GM12878 (cell line): Measurements from ENCODE around the gene HS3ST3B1.

ENCODE experiments used
- BCL3 ChIP-seq: IDR thresholded peaks from 2 replicates; pipeline ENCODE4 v1.6.1; 2011; ENCODE audit warnings: borderline replicate concordance, low read depth, mild to moderate bottlenecking, moderate library complexity, low read length; ENCODE audit not compliant: insufficient read depth, poor library complexity, severe bottlenecking
- BHLHE40 ChIP-seq, 2 experiments: fragments of 450-650 bp in 1 of 2; IDR thresholded peaks; 2 replicates each; pipeline ENCODE4 v1.6.1; 2011 to 2017; ENCODE audit warnings: low read depth in 2 of 2, borderline replicate concordance in 1 of 2, improper control_type of control experiment in 1 of 2, low read length in 1 of 2, mild to moderate bottlenecking in 1 of 2
- CTCF ChIP-seq, 3 experiments: IDR thresholded peaks in 2 of 3; conservative IDR thresholded peaks in 1 of 3; 2 replicates each; pipeline ENCODE4 v1.5.1; 2011; ENCODE audit warnings: low read depth in 3 of 3, low read length in 3 of 3, mild to moderate bottlenecking in 3 of 3, control low read depth in 2 of 3, moderate library complexity in 2 of 3, inconsistent platforms in 1 of 3, mixed read lengths in 1 of 3; ENCODE audit not compliant: control insufficient read depth in 2 of 3, insufficient read depth in 1 of 3; ENCODE audit errors: extremely low read depth in 1 of 3
- EP300 ChIP-seq, 2 experiments: fragments of 150-350 bp in 1 of 2; IDR thresholded peaks; 2 replicates each; pipeline ENCODE4 v1.6.1; 2011 to 2012; ENCODE audit warnings: low read depth in 2 of 2, low read length in 2 of 2, borderline replicate concordance in 1 of 2, improper control_type of control experiment in 1 of 2, inconsistent platforms in 1 of 2; ENCODE audit not compliant: control insufficient read depth in 1 of 2
- ETV6 ChIP-seq, 2 experiments: fragments of 450-650 bp in 1 of 2; IDR thresholded peaks in 1 of 2; conservative IDR thresholded peaks in 1 of 2; 2 replicates each; pipeline ENCODE4 v1.6.1; 2014; ENCODE audit warnings: antibody characterized with exemption in 1 of 2, borderline replicate concordance in 1 of 2, low read depth in 1 of 2, mild to moderate bottlenecking in 1 of 2, moderate library complexity in 1 of 2
- FOXK2 ChIP-seq: fragments of 450-650 bp; IDR thresholded peaks from 2 replicates; pipeline ENCODE4 v1.6.1; 2017; ENCODE audit warnings: mild to moderate bottlenecking, moderate library complexity
- JUNB ChIP-seq: IDR thresholded peaks from 2 replicates; pipeline ENCODE4 v1.6.1; 2016; ENCODE audit warnings: antibody characterized with exemption, mild to moderate bottlenecking
- POLR2A ChIP-seq: IDR thresholded peaks from 2 replicates; pipeline ENCODE4 v1.6.1; 2011; ENCODE audit warnings: low read depth, mild to moderate bottlenecking, low read length
- POLR2AphosphoS5 ChIP-seq: IDR thresholded peaks from 2 replicates; pipeline ENCODE4 v1.6.1; 2011; ENCODE audit warnings: mild to moderate bottlenecking, low read length, inconsistent platforms
- RELB ChIP-seq: fragments of 450-650 bp; IDR thresholded peaks from 2 replicates; pipeline ENCODE4 v1.6.1; 2017; ENCODE audit warnings: low read depth, mild to moderate bottlenecking, moderate library complexity
- SMC3 ChIP-seq: IDR thresholded peaks from 2 replicates; pipeline ENCODE4 v1.6.1; 2011; ENCODE audit warnings: low read length, improper control_type of control experiment, borderline replicate concordance
- YY1 ChIP-seq: IDR thresholded peaks from 2 replicates; pipeline ENCODE4 v1.6.1; 2011; ENCODE audit warnings: low read depth, mild to moderate bottlenecking, low read length
- ZNF24 ChIP-seq: fragments of 450-650 bp; IDR thresholded peaks from 2 replicates; pipeline ENCODE4 v1.6.1; 2017; ENCODE audit warnings: antibody characterized with exemption, mild to moderate bottlenecking

GRCh38 chr17:14320098-14320497 lies 19.2 kb downstream of the HS3ST3B1 start:
- TF ChIP-seq POLR2AphosphoS5 (no peak), CTCF (IDR thresholded peaks at IDR 0.05 in 2 of 3, conservative IDR thresholded peaks at IDR 0.05 in 1 of 3; ENCODE audit: control insufficient read depth in 2 of 3, extremely low read depth in 1 of 3, insufficient read depth in 1 of 3, low read depth in 3 of 3, low read length in 3 of 3) (no peak), POLR2A (no peak), RELB (no peak), YY1 (no peak), ZNF24 (no peak), SMC3 (no peak), ETV6 (conservative IDR thresholded peaks at IDR 0.05 in 1 of 2, IDR thresholded peaks at IDR 0.05 in 1 of 2; ENCODE audit: borderline replicate concordance in 1 of 2, low read depth in 1 of 2) (no peak), JUNB (no peak), EP300 (IDR thresholded peaks at IDR 0.05; ENCODE audit: borderline replicate concordance in 1 of 2, control insufficient read depth in 1 of 2, low read depth in 2 of 2, low read length in 2 of 2) (no peak), BCL3 (no peak), BHLHE40 (IDR thresholded peaks at IDR 0.05; ENCODE audit: borderline replicate concordance in 1 of 2, low read depth in 2 of 2, low read length in 1 of 2) (no peak), FOXK2 (no peak)
